K562 (cell line): ENCODE data around the gene PPM1D. TPM values are rescaled to one million over a fixed set of nuclear protein-coding genes. Genes with fewer than 3 reads are reported as not detected.
A peak's percentile ranks its signal among the peaks of the same experiment; 100 is the strongest.

ENCODE experiments used
- ATAC-seq: fragments of 200-7000 bp; cut with Tn5 transposase; 3 replicates; pipeline ENCODE4 v1.9.1; 2020; ENCODE audit warnings: moderate library complexity
- BruUV-seq: library from RNA; stranded (reverse); fragments of 400-500 nt; replicated peaks from 2 replicates; lab custom pipeline; 2021; lab: Mats Ljungman, UMichigan
- CTCF ChIA-PET: fragments of 300-600 bp; formaldehyde crosslinking; extraction: SDS; loops from one replicate; lab custom pipeline; 2021; ENCODE audit warnings: low intra/inter-chr PET ratio; lab: Yijun Ruan, JAX
- POLR2A ChIA-PET: fragments of 300-600, 350-650 bp; sonication (Branson Sonifier 250); formaldehyde crosslinking; extraction: SDS; loops from one replicate; lab custom pipeline; 2021; ENCODE audit warnings: antibody characterized with exemption, inconsistent platforms; lab: Yijun Ruan, JAX
- DNase-seq, 4 experiments: peaks; one replicate each; pipeline versions ENCODE4 v3.0.0 to v3.0.0-alpha.2; 2011 to 2018; ENCODE audit warnings: low spot score in 3 of 4, mixed read lengths in 3 of 4; ENCODE audit errors: extremely low read depth in 1 of 4
- FAIRE-seq: peaks from 2 replicates; lab custom pipeline; 2011; peaks lifted over from hg19 to GRCh38; lab: Jason Lieb, UNC
- H2AFZ ChIP-seq: 2 replicates; pipeline ENCODE4 v1.6.0; 2011; ENCODE audit warnings: low read depth, low read length, control low read depth, inconsistent platforms
- H3K27ac ChIP-seq: fragments of 200-600 bp; 3 replicates; pipeline ENCODE4 v1.8.0; 2011; ENCODE audit warnings: low read depth, mild to moderate bottlenecking, control low read depth, inconsistent platforms, low read length, moderate library complexity, mixed read lengths; ENCODE audit errors: extremely low read depth
- H3K27me3 ChIP-seq, 2 experiments: fragments of 300-600 bp in 1 of 2; 2 replicates in 1 of 2; 3 replicates in 1 of 2; pipeline versions ENCODE4 v1.6.0 to v1.8.0; 2011; ENCODE audit warnings: inconsistent platforms in 2 of 2, low read length in 2 of 2, mild to moderate bottlenecking in 1 of 2, mixed read lengths in 1 of 2, moderate library complexity in 1 of 2; ENCODE audit not compliant: control insufficient read depth in 2 of 2, insufficient read depth in 2 of 2
- H3K36me3 ChIP-seq: fragments of 300-600 bp; 3 replicates; pipeline ENCODE4 v1.8.0; 2011; ENCODE audit warnings: mild to moderate bottlenecking, low read length, inconsistent platforms; ENCODE audit not compliant: control insufficient read depth, insufficient read depth
- H3K4me1 ChIP-seq, 2 experiments: fragments of 200-600 bp in 1 of 2; replicated peaks in 1 of 2; 2 replicates in 1 of 2; 3 replicates in 1 of 2; pipeline versions ENCODE4 v1.5.1 to v1.8.0; 2011; ENCODE audit warnings: inconsistent platforms in 2 of 2, low read length in 2 of 2, mild to moderate bottlenecking in 1 of 2, mixed read lengths in 1 of 2, moderate library complexity in 1 of 2; ENCODE audit not compliant: control insufficient read depth in 2 of 2, insufficient read depth in 2 of 2
- H3K4me2 ChIP-seq: 2 replicates; pipeline ENCODE4 v1.6.1; 2011; ENCODE audit warnings: low read length, control low read depth, inconsistent platforms, mixed read lengths; ENCODE audit not compliant: insufficient read depth
- H3K4me3 ChIP-seq: fragments of 200-600 bp; sonication (generic), shearing (Covaris generic); 2 replicates; pipeline ENCODE4 v1.5.1; 2016; ENCODE audit warnings: control low read depth, inconsistent platforms
- H3K79me2 ChIP-seq: fragments of 200-600 bp; 3 replicates; pipeline ENCODE4 v1.8.0; 2011; ENCODE audit warnings: low read length, inconsistent platforms; ENCODE audit not compliant: control insufficient read depth, insufficient read depth
- H3K9ac ChIP-seq, 2 experiments: 2 replicates each; pipeline versions ENCODE4 v1.6.0 to v1.6.1; 2011; ENCODE audit warnings: low read depth in 2 of 2, low read length in 2 of 2, control low read depth in 1 of 2, inconsistent platforms in 1 of 2, mild to moderate bottlenecking in 1 of 2, mixed read lengths in 1 of 2; ENCODE audit not compliant: insufficient read depth in 1 of 2
- H3K9me1 ChIP-seq: one replicate; pipeline ENCODE4 v1.6.0; 2011; ENCODE audit warnings: inconsistent platforms, mild to moderate bottlenecking, low read length, moderate library complexity; ENCODE audit not compliant: control insufficient read depth, insufficient read depth
- H3K9me3 ChIP-seq: replicated peaks from 2 replicates; pipeline ENCODE4 v1.5.1; 2011; ENCODE audit warnings: low read depth, low read length, inconsistent platforms; ENCODE audit not compliant: control insufficient read depth, insufficient read depth
- H4K20me1 ChIP-seq: replicated peaks from 2 replicates; pipeline ENCODE4 v1.6.1; 2011; ENCODE audit warnings: low read length, inconsistent platforms, mixed read lengths; ENCODE audit not compliant: control insufficient read depth, insufficient read depth
- HBP1 ChIP-seq: fragments of 450-650 bp; formaldehyde crosslinking; IDR thresholded peaks from 2 replicates; pipeline ENCODE4 v1.4.0; 2022; ENCODE audit warnings: missing genetic modification characterization
- LEF1 ChIP-seq: fragments of 450-650 bp; IDR thresholded peaks from 2 replicates; pipeline ENCODE4 v1.6.1; 2016; ENCODE audit warnings: mild to moderate bottlenecking
- PREB ChIP-seq: sonication (generic); formaldehyde crosslinking; IDR thresholded peaks from 2 replicates; pipeline ENCODE4 v1.8.1; 2023; ENCODE audit warnings: mild to moderate bottlenecking, missing genetic modification reagents
- RCOR1 ChIP-seq, 2 experiments: IDR thresholded peaks; 2 replicates each; pipeline ENCODE4 v1.6.1; 2012; ENCODE audit warnings: low read depth in 2 of 2, low read length in 2 of 2, borderline replicate concordance in 1 of 2, improper control_type of control experiment in 1 of 2
- TAL1 ChIP-seq: fragments of 450-650 bp; IDR thresholded peaks from 2 replicates; pipeline ENCODE4 v1.6.1; 2016; ENCODE audit warnings: mild to moderate bottlenecking
- ZBTB11 ChIP-seq, 3 experiments: fragments of 200-800 bp in 1 of 3; fragments of 250-450 bp in 1 of 3; fragments of 450-650 bp in 1 of 3; sonication (Bioruptor Pico) in 1 of 3; sonication (Bioruptor generic) in 1 of 3; formaldehyde crosslinking in 1 of 3; IDR thresholded peaks; 2 replicates each; pipeline versions ENCODE4 v1.6.1 to v1.8.0; 2016 to 2022; ENCODE audit warnings: mild to moderate bottlenecking in 2 of 3, missing genetic modification characterization in 2 of 3, missing compliant biosample characterization in 1 of 3, moderate library complexity in 1 of 3
- ZBTB34 ChIP-seq: fragments of 250-450 bp; sonication (Bioruptor Pico); IDR thresholded peaks from 2 replicates; pipeline ENCODE4 v1.8.0; 2021; ENCODE audit warnings: mild to moderate bottlenecking, moderate library complexity
- ZNF174 ChIP-seq: fragments of 250-450 bp; sonication (Bioruptor Pico); IDR thresholded peaks from 2 replicates; pipeline ENCODE4 v1.4.0; 2020; ENCODE audit warnings: mild to moderate bottlenecking
- in situ Hi-C: fragments of 300-500 bp; cut with MboI; formaldehyde crosslinking; loops from 4 replicates; pipeline ENCODE4 v1.15.0; 2018; ENCODE audit warnings: inconsistent platforms, mixed read lengths
- intact Hi-C: fragments of 100-400 bp; cut with micrococcal nuclease; formaldehyde crosslinking; loops from 2 replicates; pipeline ENCODE4 v1.14.2; 2022
- polyA plus RNA-seq, 8 experiments: library from polyadenylated mRNA; depleted of rRNA in 4 of 8; stranded (reverse) in 5 of 8; unstranded in 3 of 8; fragments of >200 nt; fragmentation: Nextera tagmentation in 2 of 8; fragmentation: Illumina TruSeq in 1 of 8; extraction: Ambion mirVana in 2 of 8; extraction: Trizol in 1 of 8; gene quantifications; 2 replicates each; pipeline versions ENCODE4 v1.2.1 to v1.2.3, GENCODE V29; 2011 to 2014; ENCODE audit warnings: inconsistent platforms in 1 of 8, missing spikeins in 1 of 8
- total RNA-seq, 7 experiments: library from RNA; depleted of rRNA in 6 of 7; stranded (reverse); fragments of >200 nt in 6 of 7; fragmentation: Illumina TruSeq in 2 of 7; extraction: Trizol in 2 of 7; gene quantifications; 2 replicates each; pipeline versions ENCODE4 v1.2.1 to v1.2.3, GENCODE V29; 2011 to 2021; ENCODE audit warnings: low replicate concordance in 1 of 7

Gene PPM1D
- total and polyA plus RNA-seq, 9 of the 15 experiments (the other 6 are each of a cell fraction or from before 2014, with no cell fraction given), result 2.1 to 19.0 (median 7.8) TPM

- Histone ChIP-seq H2AFZ (no peak overlapping the region), H3K4me1 (no peaks in the 10 kb centered on the region; a peak in 1 of 5 replicates), H3K27me3 (peaks cover 0 to 3% of the 10 kb centered on the region in 2 experiments; a peak in 2 of 5 replicates), H3K9me3 (no peaks in the 10 kb centered on the region), H3K79me2 (no peaks in the 10 kb centered on the region), H3K4me3 (no peak overlapping the region), H3K9me1 (no peaks in the 10 kb centered on the region), H3K9ac (no peak overlapping the region), H3K4me2 (no peak overlapping the region), H3K27ac (no peak overlapping the region), H4K20me1 (no peaks in the 10 kb centered on the region), H3K36me3 (no peaks in the 10 kb centered on the region)
- FAIRE-seq, result no peak
- ChIA-PET POLR2A (interaction anchor here (0.6 to 1.3 kb wide), 2 partner anchors 12 to 730 kb away, joined by 3 read pairs; no protein-coding TSS in a partner anchor), CTCF (no interaction called here)
- in situ Hi-C loops (no loop called here), intact Hi-C loops (no loop called here)
- no peak for TF ChIP-seq ZNF174 (CRISPR knock-in tag)
- TF ChIP-seq RCOR1 (IDR thresholded peaks at IDR 0.05; ENCODE audit: borderline replicate concordance in 1 of 2, low read depth in 2 of 2, low read length in 2 of 2), result no peak
- TF ChIP-seq PREB, result no peak
- no peak for TF ChIP-seq LEF1
- no peak for TF ChIP-seq HBP1 (CRISPR knock-in tag)
- TF ChIP-seq TAL1, result no peak
- peak in 1 of 3 experiments; percentile 11; a peak in 1 of 6 replicates for TF ChIP-seq ZBTB11 (CRISPR knock-in tag; IDR thresholded peaks at IDR 0.05)
- TF ChIP-seq ZBTB34 (CRISPR knock-in tag), result no peak
- BruUV-seq, result no TSS peak
- no peak for DNase-seq
- ATAC-seq, result no peak
These were observed 96.0 kb downstream of the PPM1D start for GRCh38 chr17:60695960-60696359.
